Neutrophil (primary cell): ENCODE data around the gene KIF5A.
"Not testable (repeated sequence)": the region's sequence is repeated elsewhere in the genome, so short reads cannot be mapped to it uniquely, and the experiment has no call there.

ENCODE experiments used
- H3K27ac ChIP-seq: fragments of 200-600 bp; sonication (generic); 2 replicates; pipeline ENCODE4 v1.5.1; 2016; ENCODE audit warnings: mild to moderate bottlenecking, moderate library complexity
- H3K27me3 ChIP-seq: fragments of 200-600 bp; sonication (generic); 2 replicates; pipeline ENCODE4 v1.6.0; 2016; ENCODE audit warnings: mild to moderate bottlenecking
- H3K36me3 ChIP-seq: fragments of 200-600 bp; sonication (generic); 2 replicates; pipeline ENCODE4 v1.5.1; 2017
- H3K4me1 ChIP-seq, 2 experiments: fragments of 200-600 bp in 1 of 2; sonication (generic) in 1 of 2; 1 replicate in 1 of 2; 2 replicates in 1 of 2; pipeline versions ENCODE4 v1.5.1 to v1.6.1; 2013 to 2016; ENCODE audit warnings: low read depth in 1 of 2, low read length in 1 of 2, mild to moderate bottlenecking in 1 of 2, moderate library complexity in 1 of 2; ENCODE audit not compliant: control insufficient read depth in 1 of 2, insufficient read depth in 1 of 2
- H3K4me3 ChIP-seq, 2 experiments: fragments of 200-600 bp in 1 of 2; sonication (generic) in 1 of 2; 1 replicate in 1 of 2; 2 replicates in 1 of 2; pipeline ENCODE4 v1.5.1; 2013 to 2016; ENCODE audit warnings: low read depth in 1 of 2, low read length in 1 of 2, mild to moderate bottlenecking in 1 of 2, moderate library complexity in 1 of 2
- H3K9me3 ChIP-seq: fragments of 200-600 bp; sonication (generic); 2 replicates; pipeline ENCODE4 v1.5.1; 2016
- CTCF ChIP-seq: fragments of 200-600 bp; sonication (generic); IDR thresholded peaks from 2 replicates; pipeline ENCODE4 v1.5.1; 2016; ENCODE audit warnings: antibody characterized with exemption

The KIF5A gene

GRCh38 chr12:57586832-57587429 lies 37.1 kb downstream of the KIF5A start:
- H3K4me3 ChIP-seq, result no peak overlapping the region
- peaks cover 54% of the 10 kb centered on the region for H3K27me3 ChIP-seq
- peaks cover 19 to 26% of the 10 kb centered on the region in 2 experiments for H3K4me1 ChIP-seq
- no peak for TF ChIP-seq CTCF
- no peak overlapping the region for H3K27ac ChIP-seq
- no peaks in the 10 kb centered on the region for H3K36me3 ChIP-seq
- no peaks in the 10 kb centered on the region for H3K9me3 ChIP-seq

GRCh38 chr12:57588951-57589610 lies 39.2 kb downstream of the KIF5A start:
- not testable (repeated sequence) for H3K4me3 ChIP-seq, H3K27ac ChIP-seq, H3K36me3 ChIP-seq, H3K9me3 ChIP-seq
- Histone ChIP-seq H3K4me1 (peaks cover 23 to 26% of the 10 kb centered on the region in 2 experiments), H3K27me3 (peaks cover 43% of the 10 kb centered on the region)

- H3K4me1 ChIP-seq, result peaks cover 14 to 16% of the 10 kb centered on the region in 2 experiments
- peak overlapping the region; percentile 76 for H3K27ac ChIP-seq
Observed at GRCh38 chr12:57590479-57590863, 40.6 kb downstream of the KIF5A start.

GRCh38 chr12:57590864-57591781 lies 41.3 kb downstream of the KIF5A start, which contains the start of gene PIP4K2C:
TSS of gene PIP4K2C (plus strand) at chr12:57591192. CDS start at chr12:57591290, 98 bp downstream.
- no peak for TF ChIP-seq CTCF
- H3K4me3 ChIP-seq, result peak within 1 kb of the TSS; percentile 76 to 91
- peaks cover 14 to 16% of the 10 kb centered on the region in 2 experiments for H3K4me1 ChIP-seq
- H3K9me3 ChIP-seq, result no peaks in the 10 kb centered on the region
- peaks cover 22% of the 10 kb centered on the region for H3K36me3 ChIP-seq
- peak within 1 kb of the TSS; percentile 76 for H3K27ac ChIP-seq
- H3K27me3 ChIP-seq, result peaks cover 33% of the 10 kb centered on the region

More at GRCh38 chr12:57590479-57590863, 40.6 kb downstream of the KIF5A start:
- Histone ChIP-seq H3K9me3 (no peaks in the 10 kb centered on the region), H3K27me3 (peaks cover 40% of the 10 kb centered on the region), H3K4me3 (peak overlapping the region; percentile 76 to 91), H3K36me3 (peaks cover 17% of the 10 kb centered on the region)
- no peak for TF ChIP-seq CTCF

GRCh38 chr12:57591782-57592325 lies 42.0 kb downstream of the KIF5A start:
- Histone ChIP-seq H3K27me3 (peaks cover 26% of the 10 kb centered on the region), H3K9me3 (no peaks in the 10 kb centered on the region), H3K27ac (peak overlapping the region; percentile 76), H3K36me3 (peaks cover 30% of the 10 kb centered on the region), H3K4me1 (peaks cover 14 to 16% of the 10 kb centered on the region in 2 experiments), H3K4me3 (peak overlapping the region; percentile 76 to 91)
- TF ChIP-seq CTCF, result no peak
